Endothelial cell of umbilical vein (primary cell): ENCODE results near the gene ZNF304. TPM values are rescaled to one million over a fixed set of nuclear protein-coding genes. Genes with fewer than 3 reads are reported as not detected.

Experiments used
- BruUV-seq: library from RNA; stranded (reverse); fragments of 400-500 nt; replicated peaks from 2 replicates; lab custom pipeline; 2021; lab: Mats Ljungman, UMichigan
- CTCF ChIA-PET: fragments of 300-600, 350-600 bp; sonication (Branson Sonifier 250); formaldehyde crosslinking; loops from one replicate; lab custom pipeline; 2021; ENCODE audit warnings: antibody characterized with exemption, inconsistent platforms; lab: Charles Lee
- POLR2A ChIA-PET: fragments of 300-600, 350-600 bp; sonication (Branson Sonifier 250); formaldehyde crosslinking; loops from one replicate; lab custom pipeline; 2021; ENCODE audit warnings: antibody characterized with exemption, inconsistent platforms; lab: Charles Lee
- DNase-seq: peaks from one replicate; pipeline ENCODE4 v3.0.0-alpha.2; 2011; ENCODE audit warnings: low read depth, low spot score
- FAIRE-seq: peaks from 2 replicates; lab custom pipeline; 2011; peaks lifted over from hg19 to GRCh38; lab: Jason Lieb, UNC
- H2AFZ ChIP-seq: 2 replicates; pipeline ENCODE4 v1.6.0; 2012; ENCODE audit warnings: low read depth, low read length, control low read depth, inconsistent platforms
- H3K27ac ChIP-seq: 2 replicates; pipeline ENCODE4 v1.5.1; 2011; ENCODE audit warnings: low read depth, mild to moderate bottlenecking, control low read depth, low read length, moderate library complexity; ENCODE audit not compliant: insufficient read depth
- H3K27me3 ChIP-seq, 2 experiments: 2 replicates each; pipeline versions ENCODE4 v1.6.0 to v1.6.1; 2011; ENCODE audit warnings: low read length in 2 of 2, mixed read lengths in 1 of 2; ENCODE audit not compliant: control insufficient read depth in 2 of 2, insufficient read depth in 2 of 2
- H3K36me3 ChIP-seq, 2 experiments: 2 replicates in 1 of 2; 3 replicates in 1 of 2; pipeline ENCODE4 v1.5.1; 2011; ENCODE audit warnings: low read length in 2 of 2, mild to moderate bottlenecking in 1 of 2, moderate library complexity in 1 of 2; ENCODE audit not compliant: control insufficient read depth in 2 of 2, insufficient read depth in 2 of 2; ENCODE audit errors: extremely low read depth in 1 of 2
- H3K4me1 ChIP-seq: 3 replicates; pipeline ENCODE4 v1.5.1; 2011; ENCODE audit warnings: mild to moderate bottlenecking, low read length; ENCODE audit not compliant: control insufficient read depth, insufficient read depth; ENCODE audit errors: extremely low read depth
- H3K4me2 ChIP-seq: 2 replicates; pipeline ENCODE4 v1.6.1; 2011; ENCODE audit warnings: low read length, control low read depth, mixed read lengths; ENCODE audit not compliant: insufficient read depth
- H3K4me3 ChIP-seq, 3 experiments: fragments of 200-600 bp in 1 of 3; sonication (generic), shearing (Covaris generic) in 1 of 3; replicated peaks in 1 of 3; 2 replicates each; pipeline ENCODE4 v1.5.1; 2011 to 2016; ENCODE audit warnings: control low read depth in 3 of 3, low read length in 3 of 3, mild to moderate bottlenecking in 2 of 3, inconsistent platforms in 1 of 3, low read depth in 1 of 3, moderate library complexity in 1 of 3; ENCODE audit not compliant: insufficient read depth in 1 of 3
- H3K79me2 ChIP-seq: 2 replicates; pipeline ENCODE4 v1.6.0; 2012; ENCODE audit warnings: low read length, inconsistent platforms; ENCODE audit not compliant: control insufficient read depth, insufficient read depth
- H3K9ac ChIP-seq: replicated peaks from 2 replicates; pipeline ENCODE3; 2011; ENCODE audit warnings: low read length, control low read depth; ENCODE audit not compliant: insufficient read depth; ENCODE audit errors: extremely low read depth
- H3K9me1 ChIP-seq: replicated peaks from 3 replicates; pipeline ENCODE4 v1.6.0; 2011; ENCODE audit warnings: mild to moderate bottlenecking, low read length; ENCODE audit not compliant: control insufficient read depth, insufficient read depth; ENCODE audit errors: extremely low read depth
- H3K9me3 ChIP-seq: replicated peaks from 2 replicates; pipeline ENCODE4 v1.5.1; 2012; ENCODE audit warnings: low read length, inconsistent platforms; ENCODE audit not compliant: control insufficient read depth, insufficient read depth
- H4K20me1 ChIP-seq: replicated peaks from 2 replicates; pipeline ENCODE3; 2011; ENCODE audit warnings: mild to moderate bottlenecking, low read length; ENCODE audit not compliant: control insufficient read depth, insufficient read depth; ENCODE audit errors: extremely low read depth
- CTCF ChIP-seq, 2 donors: IDR thresholded peaks; 1 replicate in 1 of 2; 2 replicates in 1 of 2; pipeline ENCODE4 v1.5.1; 2011; ENCODE audit warnings: low read length in 2 of 2, mild to moderate bottlenecking in 2 of 2, moderate library complexity in 2 of 2, control low read depth in 1 of 2, inconsistent platforms in 1 of 2, low read depth in 1 of 2; ENCODE audit not compliant: insufficient read depth in 1 of 2; ENCODE audit errors: extremely low read depth in 1 of 2
- EZH2 ChIP-seq: IDR thresholded peaks from 2 replicates; pipeline ENCODE4 v1.6.1; 2012; ENCODE audit warnings: borderline replicate concordance, low read depth, mild to moderate bottlenecking, moderate library complexity, low read length, inconsistent platforms; ENCODE audit not compliant: severe bottlenecking
- FOS ChIP-seq: IDR thresholded peaks from 2 replicates; pipeline ENCODE4 v1.6.1; 2011; ENCODE audit warnings: mild to moderate bottlenecking, low read length, moderate library complexity, borderline replicate concordance; ENCODE audit not compliant: insufficient read depth
- GATA2 ChIP-seq: IDR thresholded peaks from 2 replicates; pipeline ENCODE4 v1.7.0; 2011; ENCODE audit warnings: low read depth, mild to moderate bottlenecking, moderate library complexity, mixed read lengths, low read length; ENCODE audit not compliant: insufficient read length, insufficient read depth
- MAX ChIP-seq: IDR thresholded peaks from 2 replicates; pipeline ENCODE4 v1.6.1; 2011; ENCODE audit not compliant: insufficient read depth, insufficient read length
- MYC ChIP-seq: IDR thresholded peaks from one replicate; pipeline ENCODE4 v1.6.1; 2011; ENCODE audit warnings: mild to moderate bottlenecking, low read depth, low read length
- POLR2A ChIP-seq: IDR thresholded peaks from 2 replicates; pipeline ENCODE4 v1.6.1; 2012; ENCODE audit warnings: low read depth, mild to moderate bottlenecking, control low read depth, low read length
- POLR2AphosphoS5 ChIP-seq: IDR thresholded peaks from 2 replicates; pipeline ENCODE4 v1.6.1; 2012; ENCODE audit warnings: low read depth, mild to moderate bottlenecking, control low read depth, low read length, moderate library complexity; ENCODE audit not compliant: insufficient read depth
- dilution Hi-C: fragments of 300-500 bp; cut with MboI; formaldehyde crosslinking; loops from one replicate; pipeline ENCODE4 v1.15.0; 2019; ENCODE audit warnings: low sequenced_read_pairs; ENCODE audit not compliant: extremely low pct_ligation_motif_present
- intact Hi-C: fragments of 100-400 bp; cut with micrococcal nuclease; formaldehyde crosslinking; loops from one replicate; pipeline ENCODE4 v1.10.0; 2022
- polyA plus RNA-seq, 4 experiments: library from polyadenylated mRNA; depleted of rRNA in 3 of 4; stranded (reverse) in 3 of 4; unstranded in 1 of 4; fragments of >200 nt; gene quantifications; 2 replicates each; pipeline versions ENCODE4 v1.2.1 to v1.2.3, GENCODE V29; 2011 to 2012; ENCODE audit warnings: missing spikeins in 1 of 4
- total RNA-seq: library from RNA; stranded (reverse); gene quantifications from 2 replicates; pipeline ENCODE4 v1.2.3, GENCODE V29; 2021

ZNF304 gene
- total and polyA plus RNA-seq, 2 donors (not counting 3 experiments of a cell fraction or from before 2014, with no cell fraction given): 2.5 to 5.3 TPM

GRCh38 chr19:57377498-57378146 lies 26.6 kb downstream of the ZNF304 start:
- H3K36me3 ChIP-seq: peaks cover 0 to 13% of the 10 kb centered on the region in 2 experiments
- no peak overlapping the region for H3K4me3 ChIP-seq
- H3K27ac ChIP-seq: no peak overlapping the region
- intact Hi-C loops (no loop called here), dilution Hi-C loops (no loop called here)
- H3K4me2 ChIP-seq: no peak overlapping the region
- no peaks in the 10 kb centered on the region for H3K27me3 ChIP-seq
- DNase-seq (no peak), FAIRE-seq (no peak)
- no peaks in the 10 kb centered on the region for H3K9me1 ChIP-seq
- no peaks in the 10 kb centered on the region for H4K20me1 ChIP-seq
- BruUV-seq: no TSS peak
- TF ChIP-seq EZH2: no peak
- no peak for TF ChIP-seq POLR2AphosphoS5
- no peak for TF ChIP-seq MYC
- TF ChIP-seq POLR2A: no peak
- no peak for TF ChIP-seq CTCF (IDR thresholded peaks at IDR 0.05; ENCODE audit: extremely low read depth in 1 of 2, insufficient read depth in 1 of 2, low read depth in 1 of 2, low read length in 2 of 2)
- TF ChIP-seq MAX: no peak
- TF ChIP-seq GATA2: no peak
- no peak for TF ChIP-seq FOS
- H3K9ac ChIP-seq: no peak overlapping the region
- no peak overlapping the region for H2AFZ ChIP-seq
- no peaks in the 10 kb centered on the region for H3K4me1 ChIP-seq
- H3K79me2 ChIP-seq: no peaks in the 10 kb centered on the region
- POLR2A ChIA-PET: no interaction called here
- CTCF ChIA-PET: no interaction called here
- H3K9me3 ChIP-seq: peaks cover 13% of the 10 kb centered on the region
